NT2/D1 (cell line): ENCODE data around the gene PELI3.
A peak's percentile ranks its signal among the peaks of the same experiment; 100 is the strongest.

Experiments
- SUZ12 ChIP-seq: IDR thresholded peaks from 2 replicates; pipeline ENCODE4 v1.6.1; 2011; ENCODE audit not compliant: insufficient read length, insufficient read depth; ENCODE audit errors: extremely low read depth
- ZNF274 ChIP-seq: IDR thresholded peaks from 2 replicates; pipeline ENCODE4 v1.6.1; 2011; ENCODE audit warnings: mild to moderate bottlenecking, low read depth, low read length

GRCh38 chr11:66418168-66418985 is 48.3 kb upstream of the PELI3 start:
- TF ChIP-seq SUZ12 (peak; percentile 54), ZNF274 (no peak)
